Loucy (cell line): ENCODE data around the gene ETV2.

Experiments used
- EZH2phosphoT487 ChIP-seq: fragments of 200-600 bp; IDR thresholded peaks from 2 replicates; pipeline ENCODE4 v1.6.1; 2018; ENCODE audit warnings: antibody characterized with exemption, mild to moderate bottlenecking, moderate library complexity, borderline replicate concordance
- TF ChIP-seq, protein P1 (sequence below): fragments of 200-600 bp; sonication (generic); conservative IDR thresholded peaks from 2 replicates; pipeline ENCODE4 v1.5.1; 2014; ENCODE audit warnings: mild to moderate bottlenecking, antibody characterized with exemption, low read length

DNA sequence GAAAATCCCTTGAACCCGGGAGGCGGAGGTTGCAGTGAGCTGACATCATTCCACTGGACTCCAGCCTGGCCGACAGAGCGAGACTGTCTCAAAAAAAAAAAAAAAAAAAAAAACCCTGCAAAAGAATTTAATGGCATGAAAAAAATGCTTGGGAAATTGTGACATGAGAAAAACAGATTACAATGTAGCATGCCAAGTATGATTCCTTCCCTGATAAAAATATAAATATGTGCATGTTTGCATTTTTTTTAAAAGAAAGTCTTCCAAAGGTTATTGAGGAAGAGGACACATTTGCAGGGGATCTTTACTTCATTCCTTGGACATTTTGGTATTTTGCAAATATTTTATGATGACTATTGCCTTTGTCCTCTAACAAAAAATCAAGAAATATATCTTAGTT is 48.3 kb downstream of the ETV2 start:
- TF ChIP-seq, protein P1, sequence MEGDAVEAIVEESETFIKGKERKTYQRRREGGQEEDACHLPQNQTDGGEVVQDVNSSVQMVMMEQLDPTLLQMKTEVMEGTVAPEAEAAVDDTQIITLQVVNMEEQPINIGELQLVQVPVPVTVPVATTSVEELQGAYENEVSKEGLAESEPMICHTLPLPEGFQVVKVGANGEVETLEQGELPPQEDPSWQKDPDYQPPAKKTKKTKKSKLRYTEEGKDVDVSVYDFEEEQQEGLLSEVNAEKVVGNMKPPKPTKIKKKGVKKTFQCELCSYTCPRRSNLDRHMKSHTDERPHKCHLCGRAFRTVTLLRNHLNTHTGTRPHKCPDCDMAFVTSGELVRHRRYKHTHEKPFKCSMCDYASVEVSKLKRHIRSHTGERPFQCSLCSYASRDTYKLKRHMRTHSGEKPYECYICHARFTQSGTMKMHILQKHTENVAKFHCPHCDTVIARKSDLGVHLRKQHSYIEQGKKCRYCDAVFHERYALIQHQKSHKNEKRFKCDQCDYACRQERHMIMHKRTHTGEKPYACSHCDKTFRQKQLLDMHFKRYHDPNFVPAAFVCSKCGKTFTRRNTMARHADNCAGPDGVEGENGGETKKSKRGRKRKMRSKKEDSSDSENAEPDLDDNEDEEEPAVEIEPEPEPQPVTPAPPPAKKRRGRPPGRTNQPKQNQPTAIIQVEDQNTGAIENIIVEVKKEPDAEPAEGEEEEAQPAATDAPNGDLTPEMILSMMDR = no peak
- no peak for TF ChIP-seq EZH2phosphoT487
